AG08396 (cell line): ENCODE measurements around the gene MRAP.

Experiments used
- DNase-seq: peaks from one replicate; pipeline ENCODE4 v3.0.0; 2012; ENCODE audit warnings: low spot score, mixed read lengths

MRAP gene

DNA sequence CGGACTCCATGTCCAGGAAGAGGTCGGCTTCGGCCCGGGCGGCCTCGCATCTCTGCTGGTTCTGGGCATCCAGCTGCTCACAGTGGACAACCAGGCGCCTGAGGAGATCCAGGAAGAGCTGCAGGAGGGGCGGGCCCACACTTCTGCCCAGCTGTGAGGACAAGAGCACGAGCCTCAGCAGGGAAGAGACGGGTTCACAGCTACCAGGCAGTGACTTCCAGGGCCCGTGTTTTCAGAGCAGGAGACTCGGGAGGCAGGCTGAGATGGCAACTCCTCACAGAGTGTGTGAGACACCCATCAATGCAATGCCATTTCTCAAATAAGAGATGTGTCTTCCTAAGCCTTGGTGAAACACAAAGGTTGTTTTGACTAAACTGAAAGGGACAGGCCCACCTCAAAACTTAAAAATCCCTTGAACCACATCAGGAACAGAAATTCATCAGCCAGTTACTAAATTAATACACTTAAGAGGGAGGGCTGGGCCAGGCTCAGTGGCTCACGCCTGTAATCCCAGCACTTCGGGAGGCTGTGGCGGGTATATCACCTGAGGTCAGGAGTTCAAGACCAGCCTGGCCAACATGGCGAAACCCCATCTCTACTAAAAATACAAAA lies 50.8 kb downstream of the MRAP start:
- DNase-seq = no peak

GRCh38 chr21:32350211-32350980 lies 51.7 kb downstream of the MRAP start:
- no peak for DNase-seq

DNA sequence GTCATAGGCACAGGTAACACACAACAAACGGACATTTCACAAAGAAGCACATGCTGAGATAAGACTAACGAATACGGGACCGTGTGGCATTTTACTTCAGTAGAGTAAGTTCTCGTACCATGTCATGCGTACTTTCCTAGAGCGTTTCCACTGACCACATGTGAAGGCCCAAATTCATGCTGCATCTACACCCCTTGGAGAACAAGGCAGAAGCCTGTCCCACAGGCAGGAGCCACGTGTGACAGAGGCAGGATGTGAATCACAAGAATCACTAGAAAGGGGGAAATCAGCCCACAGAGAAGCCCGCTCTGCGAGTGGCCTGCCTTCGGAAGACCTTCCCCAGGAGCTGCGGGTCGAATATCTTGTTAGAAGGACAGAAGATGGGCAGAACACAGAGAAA lies 52.3 kb downstream of the MRAP start:
- DNase-seq = no peak

DNA sequence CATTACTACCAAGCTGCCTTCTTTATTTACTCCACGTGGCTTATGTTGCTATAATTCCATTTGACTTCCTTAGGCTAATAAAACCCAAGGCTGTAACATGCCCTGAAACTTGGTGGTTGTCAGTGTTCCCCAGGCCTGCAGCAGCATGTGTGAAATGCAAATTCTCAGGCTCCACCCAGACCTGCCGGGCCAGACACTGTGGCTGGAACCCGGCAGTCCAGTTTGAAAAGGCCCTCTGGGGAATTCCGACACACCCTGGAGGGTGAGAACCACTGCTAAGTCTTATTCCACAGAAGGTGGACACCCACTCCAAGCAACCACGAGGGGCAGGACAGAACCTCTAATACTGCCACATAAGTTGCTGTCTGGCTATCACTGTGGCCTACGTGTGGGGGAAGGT lies 52.8 kb downstream of the MRAP start:
- DNase-seq = no peak

DNA sequence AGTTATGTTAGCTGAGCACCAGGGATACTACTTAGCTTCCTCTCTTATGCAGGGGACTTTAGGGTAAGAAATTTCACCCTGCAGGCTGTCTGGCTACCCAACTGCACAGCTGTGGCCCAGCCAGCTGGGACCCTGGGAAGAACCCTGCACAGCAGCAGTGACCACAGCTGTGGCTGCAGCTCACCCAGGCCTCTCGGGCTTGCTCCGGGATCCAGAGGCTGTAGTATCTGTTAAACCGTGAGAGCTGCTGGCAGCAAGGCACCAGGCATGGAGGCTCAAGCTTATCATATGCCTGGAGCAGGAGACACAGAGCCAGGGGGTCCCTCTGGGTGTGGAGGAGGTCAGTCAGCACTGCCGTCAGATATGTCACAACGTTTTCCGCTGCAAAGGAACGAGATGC lies 53.9 kb downstream of the MRAP start:
- no peak for DNase-seq

- no peak for DNase-seq
These were observed 54.5 kb downstream of the MRAP start for GRCh38 chr21:32353002-32353711.

- no peak for DNase-seq
These were observed 58.3 kb downstream of the MRAP start for GRCh38 chr21:32356874-32357395.

DNA sequence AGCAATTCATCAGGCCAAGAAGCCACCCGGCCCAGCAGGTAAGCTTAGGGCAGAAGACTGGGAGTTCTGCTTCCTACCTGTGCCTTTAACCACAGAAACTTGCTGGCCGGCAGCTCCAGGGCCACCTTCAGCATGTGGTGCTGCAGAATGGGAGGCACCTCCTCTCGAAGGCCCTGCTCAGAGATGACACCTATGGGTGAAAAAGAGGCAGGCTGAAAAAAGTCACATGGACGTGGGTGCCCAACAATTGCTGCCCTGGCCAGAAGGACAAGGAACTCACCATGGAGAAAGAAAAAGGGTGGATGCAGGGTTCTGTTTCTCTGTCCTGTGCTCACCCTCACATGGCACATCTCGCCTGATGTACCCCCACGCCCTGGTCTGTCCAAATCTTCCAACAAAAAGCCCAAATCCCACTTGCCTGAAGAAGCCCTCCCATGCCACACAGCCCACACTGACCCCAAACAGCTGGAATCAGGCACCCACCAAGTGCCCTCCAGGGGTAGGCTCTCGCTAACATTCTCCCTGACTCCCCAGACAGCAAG lies 61.1 kb downstream of the MRAP start:
- DNase-seq = peak; percentile 23

DNA sequence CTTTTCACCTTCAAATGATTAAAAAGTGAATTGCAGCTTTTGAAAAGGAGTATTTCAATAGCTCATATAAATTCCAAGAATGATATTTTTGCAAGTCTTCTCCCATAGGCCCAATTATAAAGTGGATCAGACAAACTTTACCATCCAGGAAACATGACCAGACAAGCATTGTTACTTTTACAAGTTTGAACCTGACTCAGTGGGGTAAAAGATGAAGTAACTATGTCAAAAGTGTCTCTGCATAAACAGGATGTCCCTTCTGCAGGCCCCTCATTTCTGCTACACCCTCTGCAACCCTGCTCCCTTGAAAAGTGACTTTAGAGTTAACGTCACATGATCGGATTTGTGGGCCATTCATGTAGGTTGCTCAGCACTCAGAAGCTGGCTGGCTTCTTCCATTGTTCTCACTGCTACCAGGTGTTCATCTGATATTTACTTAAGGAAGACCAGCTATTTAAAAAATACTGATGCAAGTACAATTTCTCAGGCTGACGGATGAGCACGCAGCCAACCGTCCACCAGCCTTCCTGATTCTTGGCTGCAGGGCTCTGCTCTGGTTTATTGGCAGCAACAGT lies 61.8 kb downstream of the MRAP start:
- no peak for DNase-seq
